RWPE1 (cell line): ENCODE measurements around the gene PAX5.

Source experiments
- CTCF ChIA-PET: fragments of 350-600 bp; sonication (Branson Sonifier 250); formaldehyde crosslinking; extraction: SDS; loops from one replicate; lab custom pipeline; 2021; lab: Yijun Ruan, JAX
- POLR2A ChIA-PET: fragments of 400-600 bp; formaldehyde crosslinking; extraction: SDS; loops from one replicate; lab custom pipeline; 2020; ENCODE audit warnings: antibody characterized with exemption; ENCODE audit not compliant: low non-redundant PET; lab: Yijun Ruan, JAX
- DNase-seq: peaks from one replicate; pipeline ENCODE4 v3.0.0; 2012; ENCODE audit warnings: low spot score
- H3K27ac ChIP-seq: fragments of 450-650 bp; 2 replicates; pipeline ENCODE4 v1.5.1; 2017
- CTCF ChIP-seq: fragments of 450-650 bp; conservative IDR thresholded peaks from 2 replicates; pipeline ENCODE4 v1.5.1; 2017; ENCODE audit warnings: low read depth, mild to moderate bottlenecking

Gene PAX5

GRCh38 chr9:36847781-36848673 is 186.0 kb downstream of the PAX5 start:
- ChIA-PET CTCF (interaction anchor here (0.6 kb wide), 1 partner anchor 48 kb away, joined by 3 read pairs; no protein-coding TSS in a partner anchor), POLR2A (no interaction called here)
- no peak for DNase-seq
- no peak for TF ChIP-seq CTCF
- peak overlapping the region; percentile 9 for H3K27ac ChIP-seq

- POLR2A ChIA-PET: no interaction called here
These were observed 187.4 kb downstream of the PAX5 start for GRCh38 chr9:36846621-36847020.

GRCh38 chr9:36845844-36846243 is 188.2 kb downstream of the PAX5 start:
- no peak for TF ChIP-seq CTCF
- ChIA-PET CTCF (interaction anchor here (1.1 kb wide), 1 partner anchor 27 kb away, joined by 9 read pairs; no protein-coding TSS in a partner anchor), POLR2A (no interaction called here)
- H3K27ac ChIP-seq: no peak overlapping the region
- no peak for DNase-seq

More at GRCh38 chr9:36846621-36847020, 187.4 kb downstream of the PAX5 start:
- H3K27ac ChIP-seq: no peak overlapping the region
- DNase-seq: no peak
- no peak for TF ChIP-seq CTCF
- CTCF ChIA-PET: interaction anchor here (1.1 kb wide), 1 partner anchor 26 kb away, joined by 9 read pairs; no protein-coding TSS in a partner anchor

- CTCF ChIA-PET: no interaction called here
- DNase-seq: no peak
- H3K27ac ChIP-seq: no peak overlapping the region
- TF ChIP-seq CTCF: no peak
- POLR2A ChIA-PET: no interaction called here
These were observed 189.1 kb downstream of the PAX5 start for GRCh38 chr9:36844961-36845360.

- ChIA-PET POLR2A (no interaction called here), CTCF (no interaction called here)
- TF ChIP-seq CTCF: no peak
- no peak overlapping the region for H3K27ac ChIP-seq
- no peak for DNase-seq
These were observed 190.1 kb downstream of the PAX5 start for GRCh38 chr9:36843964-36844363.

GRCh38 chr9:36842560-36843530 is 191.2 kb downstream of the PAX5 start:
- H3K27ac ChIP-seq: no peak overlapping the region
- ChIA-PET POLR2A (no interaction called here), CTCF (no interaction called here)
- no peak for DNase-seq
- no peak for TF ChIP-seq CTCF
